ENCODE results near the gene TRAPPC10. TPM values are rescaled to one million over a fixed set of nuclear protein-coding genes. Genes with fewer than 3 reads are reported as not detected.
A peak's percentile ranks its signal among the peaks of the same experiment; 100 is the strongest.

Gene TRAPPC10
- polyA plus RNA-seq, 1 of the 3 experiments (the other 2 are of a cell fraction), result 17.5 TPM

- no peak overlapping the region for H3K27ac ChIP-seq (ENCODE audit: low read depth in 2 of 2, low read length in 1 of 2)
- 74% methylated on average over 2 of the region's 5 CpGs for WGBS (ENCODE audit: low lambda C conversion rate)
- H3K4me1 ChIP-seq (ENCODE audit: control insufficient read depth in 1 of 2, insufficient read depth in 2 of 2, low read depth in 1 of 2, low read length in 1 of 2), result peaks cover 0 to 15% of the 10 kb centered on the region in 2 experiments; a peak in 1 of 4 replicates
- POLR2A ChIA-PET, result no interaction called here
- CTCF ChIA-PET, result no interaction called here
- no peaks in the 10 kb centered on the region for H3F3A ChIP-seq (replicated peaks; ENCODE audit: insufficient read depth)
- peaks cover 22 to 23% of the 10 kb centered on the region in 2 experiments for H3K36me3 ChIP-seq (replicated peaks in 1 of 2; ENCODE audit: control insufficient read depth in 1 of 2, insufficient read depth in 2 of 2, low read length in 1 of 2)
- peak; percentile 30 for DNase-seq
- no peaks in the 10 kb centered on the region for H3K9me2 ChIP-seq
- H3K4me2 ChIP-seq, result no peak overlapping the region
- no peaks in the 10 kb centered on the region for H3K27me3 ChIP-seq (ENCODE audit: insufficient read depth)
- H3K9me3 ChIP-seq, result no peaks in the 10 kb centered on the region
- H2AFZ ChIP-seq (ENCODE audit: low read depth), result no peak overlapping the region
- H4K20me1 ChIP-seq (ENCODE audit: insufficient read depth), result peaks cover 32% of the 10 kb centered on the region
- no peak for TF ChIP-seq MAX (IDR thresholded peaks at IDR 0.05; ENCODE audit: low read depth)
- H3K79me2 ChIP-seq (ENCODE audit: insufficient read depth), result peaks cover 86% of the 10 kb centered on the region
- no peak overlapping the region for H3K4me3 ChIP-seq (ENCODE audit: low read depth in 2 of 2, low read length in 1 of 2)
- no peak overlapping the region for H3K9ac ChIP-seq
Measured at GRCh38 chr21:44050276-44050675, 38.2 kb downstream of the TRAPPC10 start.

- H3K9me2 ChIP-seq, result no peaks in the 10 kb centered on the region
- CTCF ChIA-PET, result no interaction called here
- H3K36me3 ChIP-seq (replicated peaks in 1 of 2; ENCODE audit: control insufficient read depth in 1 of 2, insufficient read depth in 2 of 2, low read length in 1 of 2), result peaks cover 25 to 32% of the 10 kb centered on the region in 2 experiments
- WGBS (ENCODE audit: low lambda C conversion rate), result 96% methylated on average over 9 of the region's 11 CpGs
- no peak overlapping the region for H3K27ac ChIP-seq (ENCODE audit: low read depth in 2 of 2, low read length in 1 of 2)
- H3K9me3 ChIP-seq, result no peaks in the 10 kb centered on the region
- H3K4me1 ChIP-seq (ENCODE audit: control insufficient read depth in 1 of 2, insufficient read depth in 2 of 2, low read depth in 1 of 2, low read length in 1 of 2), result peaks cover 0 to 15% of the 10 kb centered on the region in 2 experiments; a peak in 1 of 4 replicates
- peaks cover 74% of the 10 kb centered on the region for H3K79me2 ChIP-seq (ENCODE audit: insufficient read depth)
- POLR2A ChIA-PET, result no interaction called here
- no peaks in the 10 kb centered on the region for H3K27me3 ChIP-seq (ENCODE audit: insufficient read depth)
- TF ChIP-seq IRF3 (IDR thresholded peaks at IDR 0.05; ENCODE audit: low read depth, low read length) (no peak), JUND (IDR thresholded peaks at IDR 0.05) (no peak), GATA2 (CRISPR knock-in tag; IDR thresholded peaks at IDR 0.05) (no peak), NRF1 (IDR thresholded peaks at IDR 0.05; ENCODE audit: low read depth, low read length) (no peak), SIN3A (IDR thresholded peaks at IDR 0.05; ENCODE audit: borderline replicate concordance, low read depth, low read length) (no peak), POLR2AphosphoS5 (IDR thresholded peaks at IDR 0.05; ENCODE audit: low read depth, low read length) (no peak), ELF1 (IDR thresholded peaks at IDR 0.05) (no peak), TAF1 (IDR thresholded peaks at IDR 0.05; ENCODE audit: borderline replicate concordance, low read depth, low read length) (no peak), EP300 (IDR thresholded peaks at IDR 0.05; ENCODE audit: borderline replicate concordance in 1 of 2, low read depth in 1 of 2, low read length in 1 of 2) (no peak), YY1 (IDR thresholded peaks at IDR 0.05; ENCODE audit: low read depth) (no peak), RAD21 (IDR thresholded peaks at IDR 0.05; ENCODE audit: low read length) (no peak)
- no peak overlapping the region for H3K4me3 ChIP-seq (ENCODE audit: low read depth in 2 of 2, low read length in 1 of 2)
- peaks cover 32% of the 10 kb centered on the region for H4K20me1 ChIP-seq (ENCODE audit: insufficient read depth)
- H3F3A ChIP-seq (replicated peaks; ENCODE audit: insufficient read depth), result no peaks in the 10 kb centered on the region
- H3K4me2 ChIP-seq, result no peak overlapping the region
- DNase-seq, result no peak
- H3K9ac ChIP-seq, result no peak overlapping the region
- H2AFZ ChIP-seq (ENCODE audit: low read depth), result no peak overlapping the region
Measured at GRCh38 chr21:44051462-44051941, 39.4 kb downstream of the TRAPPC10 start.
